T-cell (primary cell): ENCODE results near the gene SDK1. TPM values are rescaled to one million over a fixed set of nuclear protein-coding genes. Genes with fewer than 3 reads are reported as not detected.

Experiments
- ATAC-seq, 4 experiments: fragments of 200-7000 bp in 3 of 4; fragments of 150-1000 bp in 1 of 4; cut with Tn5 transposase; replicated peaks in 1 of 4; 1 replicate in 3 of 4; 2 replicates in 1 of 4; pipeline ENCODE4 v1.10.0; 2021; ENCODE audit warnings: moderate library complexity in 3 of 4, mild to moderate bottlenecking in 2 of 4, moderate number of reproducible peaks in 1 of 4
- CTCF ChIA-PET, 2 donors: fragments of 300-600 bp; sonication (Branson Sonifier 250); formaldehyde crosslinking; loops; one replicate each; lab custom pipeline; 2022; ENCODE audit warnings: antibody characterized with exemption in 2 of 2; lab: Charles Lee
- POLR2A ChIA-PET, 2 donors: fragments of 300-600 bp; sonication (Branson Sonifier 250); formaldehyde crosslinking; loops; one replicate each; lab custom pipeline; 2022; ENCODE audit warnings: antibody characterized with exemption in 2 of 2; lab: Charles Lee
- DNase-seq, 35 experiments: peaks; one replicate each; pipeline versions ENCODE4 v3.0.0 to v3.0.0-alpha.2; 2013 to 2023
- H3K27ac ChIP-seq: one replicate; pipeline ENCODE4 v1.5.1; 2013; ENCODE audit warnings: low read length
- H3K27me3 ChIP-seq, 2 experiments: replicated peaks in 1 of 2; 1 replicate in 1 of 2; 2 replicates in 1 of 2; pipeline versions ENCODE4 v1.6.1 to v1.7.0; 2013; ENCODE audit warnings: low read length in 1 of 2, mixed read lengths in 1 of 2; ENCODE audit not compliant: control insufficient read depth in 2 of 2, insufficient read depth in 2 of 2; ENCODE audit errors: extremely low read depth in 1 of 2
- H3K36me3 ChIP-seq, 2 donors: 1 replicate in 1 of 2; 2 replicates in 1 of 2; pipeline versions ENCODE4 v1.6.1 to v1.7.0; 2013; ENCODE audit warnings: low read length in 1 of 2; ENCODE audit not compliant: control insufficient read depth in 2 of 2, insufficient read depth in 1 of 2; ENCODE audit errors: extremely low read depth in 1 of 2
- H3K4me1 ChIP-seq, 2 experiments: 1 replicate in 1 of 2; 2 replicates in 1 of 2; pipeline versions ENCODE4 v1.6.1 to v1.7.0; 2013; ENCODE audit warnings: low read length in 2 of 2, mixed read lengths in 1 of 2; ENCODE audit not compliant: insufficient read depth in 2 of 2, control insufficient read depth in 1 of 2; ENCODE audit errors: extremely low read depth in 1 of 2
- H3K4me3 ChIP-seq, 2 donors: 1 replicate in 1 of 2; 2 replicates in 1 of 2; pipeline versions ENCODE4 v1.5.1 to v1.7.0; 2013; ENCODE audit warnings: mild to moderate bottlenecking in 2 of 2, low read length in 1 of 2, moderate library complexity in 1 of 2; ENCODE audit not compliant: control insufficient read depth in 1 of 2; ENCODE audit errors: extremely low read depth in 1 of 2
- H3K9me3 ChIP-seq: 2 replicates; pipeline ENCODE4 v1.7.0; 2013
- H3K27ac Mint-ChIP-seq, 2 donors: one replicate each; pipeline ENCODE4 v1.8.0; 2020 to 2021; ENCODE audit warnings: mild to moderate bottlenecking in 2 of 2, mixed read lengths in 2 of 2
- H3K27me3 Mint-ChIP-seq, 2 donors: one replicate each; pipeline ENCODE4 v1.8.0; 2021 to 2022; ENCODE audit warnings: mixed read lengths in 2 of 2
- H3K36me3 Mint-ChIP-seq: one replicate; pipeline ENCODE4 v1.8.0; 2021; ENCODE audit warnings: mixed read lengths
- H3K4me1 Mint-ChIP-seq, 3 donors: one replicate each; pipeline ENCODE4 v1.8.0; 2020 to 2022; ENCODE audit warnings: mixed read lengths in 3 of 3, mild to moderate bottlenecking in 1 of 3
- H3K4me3 Mint-ChIP-seq, 3 donors: one replicate each; pipeline ENCODE4 v1.8.0; 2020 to 2022; ENCODE audit warnings: mild to moderate bottlenecking in 3 of 3, mixed read lengths in 3 of 3, moderate library complexity in 3 of 3
- H3K9me3 Mint-ChIP-seq, 3 donors: one replicate each; pipeline ENCODE4 v1.8.0; 2020 to 2022; ENCODE audit warnings: mixed read lengths in 3 of 3
- WGBS: methylation state at CpG from one replicate; pipeline ENCODE4 v1.1.5; 2013; ENCODE audit warnings: missing lambda C conversion rate; ENCODE audit not compliant: insufficient coverage; 5-methylcytosine and 5-hydroxymethylcytosine counted together
- total RNA-seq, 35 experiments: library from RNA in 6 of 35; stranded (reverse) in 6 of 35; fragments of 120-200 nt in 1 of 35; gene quantifications; one replicate each; pipeline versions ENCODE4 v1.2.1 to v1.2.4 and lab custom pipeline; 2013 to 2026

SDK1 gene
- total RNA-seq, 5 donors from 2014 or later (not counting 1 experiment from before 2014, with no cell fraction given): 0.47 to 1.7 (median 0.63) TPM

GRCh38 chr7:3955026-3955425, 654.0 kb downstream of the SDK1 start:
- ChIA-PET POLR2A (no interaction called here), CTCF (no interaction called here)
- H3K9me3 ChIP-seq: no peaks in the 10 kb centered on the region
- H3K36me3 Mint-ChIP-seq: no peaks in the 10 kb centered on the region
- peaks cover 0 to 9% of the 10 kb centered on the region in 2 donors for H3K27me3 Mint-ChIP-seq
- no peak overlapping the region for H3K27ac ChIP-seq
- DNase-seq: no peak
- no peaks in the 10 kb centered on the region for H3K36me3 ChIP-seq
- no peak for ATAC-seq
- H3K27ac Mint-ChIP-seq: no peak overlapping the region
- no peaks in the 10 kb centered on the region for H3K4me1 Mint-ChIP-seq
- H3K4me3 Mint-ChIP-seq: no peak overlapping the region
- H3K4me3 ChIP-seq: no peak overlapping the region
- peaks cover 0 to 3% of the 10 kb centered on the region in 2 experiments for H3K27me3 ChIP-seq
- H3K9me3 Mint-ChIP-seq: no peaks in the 10 kb centered on the region
- H3K4me1 ChIP-seq: no peaks in the 10 kb centered on the region
- 92% methylated on average over 10 of the region's 11 CpGs for WGBS

GRCh38 chr7:3955751-3956696, 655.0 kb downstream of the SDK1 start:
- no peaks in the 10 kb centered on the region for H3K4me1 ChIP-seq
- Mint-ChIP-seq H3K36me3 (no peaks in the 10 kb centered on the region), H3K9me3 (peaks cover 0 to 2% (median under 1%) of the 10 kb centered on the region in 3 donors), H3K27ac (no peak overlapping the region), H3K4me1 (no peaks in the 10 kb centered on the region), H3K4me3 (no peak overlapping the region), H3K27me3 (peaks cover 0 to 9% of the 10 kb centered on the region in 2 donors)
- ChIA-PET CTCF (no interaction called here), POLR2A (interaction anchor here in 1 of 2 donors (0.5 kb wide), 1 partner anchor 1635 kb away, joined by 4 read pairs; no protein-coding TSS in a partner anchor)
- no peak for ATAC-seq
- peaks cover 0 to 2% of the 10 kb centered on the region in 2 experiments for H3K27me3 ChIP-seq
- H3K27ac ChIP-seq: no peak overlapping the region
- H3K36me3 ChIP-seq: no peaks in the 10 kb centered on the region
- 52% methylated on average over 8 of the region's 14 CpGs for WGBS
- no peak overlapping the region for H3K4me3 ChIP-seq
- no peak for DNase-seq
- no peaks in the 10 kb centered on the region for H3K9me3 ChIP-seq

GRCh38 chr7:3956949-3957348, 655.9 kb downstream of the SDK1 start:
- H3K4me1 ChIP-seq: no peaks in the 10 kb centered on the region

GRCh38 chr7:3957472-3958108, 656.5 kb downstream of the SDK1 start:
- Histone ChIP-seq H3K4me3 (no peak overlapping the region), H3K4me1 (no peaks in the 10 kb centered on the region), H3K27me3 (peaks cover 0 to 2% of the 10 kb centered on the region in 2 experiments), H3K36me3 (no peaks in the 10 kb centered on the region), H3K27ac (no peak overlapping the region), H3K9me3 (no peaks in the 10 kb centered on the region)
- H3K27ac Mint-ChIP-seq: no peak overlapping the region
- no peaks in the 10 kb centered on the region for H3K4me1 Mint-ChIP-seq
- H3K9me3 Mint-ChIP-seq: peaks cover 3 to 9% (median 4%) of the 10 kb centered on the region in 3 donors
- peaks cover 0 to 9% of the 10 kb centered on the region in 2 donors for H3K27me3 Mint-ChIP-seq
- DNase-seq (no peak), ATAC-seq (no peak)
- no peak overlapping the region for H3K4me3 Mint-ChIP-seq
- ChIA-PET CTCF (no interaction called here), POLR2A (no interaction called here)
- 79% methylated on average over 2 of the region's 8 CpGs for WGBS
- no peaks in the 10 kb centered on the region for H3K36me3 Mint-ChIP-seq

More at GRCh38 chr7:3956949-3957348, 655.9 kb downstream of the SDK1 start:
- H3K27ac ChIP-seq: no peak overlapping the region
- peaks cover 3 to 7% (median 4%) of the 10 kb centered on the region in 3 donors for H3K9me3 Mint-ChIP-seq
- H3K27ac Mint-ChIP-seq: no peak overlapping the region
- no peaks in the 10 kb centered on the region for H3K36me3 ChIP-seq
- ChIA-PET POLR2A (interaction anchor here in 1 of 2 donors (0.5 kb wide), 1 partner anchor 1635 kb away, joined by 4 read pairs; no protein-coding TSS in a partner anchor), CTCF (no interaction called here)
- no peak overlapping the region for H3K4me3 Mint-ChIP-seq
- H3K9me3 ChIP-seq: no peaks in the 10 kb centered on the region
- ATAC-seq: no peak
- no peak overlapping the region for H3K4me3 ChIP-seq
- DNase-seq: no peak
- no peaks in the 10 kb centered on the region for H3K4me1 Mint-ChIP-seq
- H3K36me3 Mint-ChIP-seq: no peaks in the 10 kb centered on the region
- 85% methylated on average over 11 of the region's 11 CpGs for WGBS
- H3K27me3 Mint-ChIP-seq: peaks cover 0 to 9% of the 10 kb centered on the region in 2 donors
- peaks cover 0 to 2% of the 10 kb centered on the region in 2 experiments for H3K27me3 ChIP-seq

- Histone ChIP-seq H3K36me3 (no peaks in the 10 kb centered on the region), H3K4me3 (no peak overlapping the region), H3K27me3 (peaks cover 0 to 2% of the 10 kb centered on the region in 2 experiments), H3K27ac (no peak overlapping the region), H3K9me3 (no peaks in the 10 kb centered on the region), H3K4me1 (no peaks in the 10 kb centered on the region)
- no CpG with 5 or more reads among the region's 5 CpGs for WGBS
- no peak for DNase-seq
- POLR2A ChIA-PET: no interaction called here
- Mint-ChIP-seq H3K27me3 (peaks cover 0 to 9% of the 10 kb centered on the region in 2 donors), H3K9me3 (peaks cover 3 to 9% (median 4%) of the 10 kb centered on the region in 3 donors), H3K27ac (no peak overlapping the region), H3K36me3 (no peaks in the 10 kb centered on the region), H3K4me3 (no peak overlapping the region), H3K4me1 (no peaks in the 10 kb centered on the region)
- CTCF ChIA-PET: no interaction called here
- no peak for ATAC-seq
These were observed 657.0 kb downstream of the SDK1 start for GRCh38 chr7:3958109-3958483.

- peaks cover 3 to 9% (median 4%) of the 10 kb centered on the region in 3 donors for H3K9me3 Mint-ChIP-seq
- Histone ChIP-seq H3K4me3 (no peak overlapping the region), H3K27ac (no peak overlapping the region), H3K4me1 (no peaks in the 10 kb centered on the region), H3K9me3 (no peaks in the 10 kb centered on the region), H3K27me3 (peaks cover 0 to 2% of the 10 kb centered on the region in 2 experiments), H3K36me3 (no peaks in the 10 kb centered on the region)
- DNase-seq (no peak), ATAC-seq (no peak)
- POLR2A ChIA-PET: no interaction called here
- H3K4me1 Mint-ChIP-seq: no peaks in the 10 kb centered on the region
- CTCF ChIA-PET: no interaction called here
- no peaks in the 10 kb centered on the region for H3K36me3 Mint-ChIP-seq
- no peak overlapping the region for H3K4me3 Mint-ChIP-seq
- 100% methylated on average over 1 of the region's 6 CpGs for WGBS
- H3K27me3 Mint-ChIP-seq: peaks cover 0 to 9% of the 10 kb centered on the region in 2 donors
- H3K27ac Mint-ChIP-seq: no peak overlapping the region
These were observed 658.3 kb downstream of the SDK1 start for GRCh38 chr7:3959364-3959763.
